K562 (cell line): ENCODE measurements around the gene AKAP13. TPM values are rescaled to one million over a fixed set of nuclear protein-coding genes. Genes with fewer than 3 reads are reported as not detected.

Experiments
- ATAC-seq: fragments of 200-7000 bp; cut with Tn5 transposase; 3 replicates; pipeline ENCODE4 v1.9.1; 2020; ENCODE audit warnings: moderate library complexity
- BruUV-seq: library from RNA; stranded (reverse); fragments of 400-500 nt; replicated peaks from 2 replicates; lab custom pipeline; 2021; lab: Mats Ljungman, UMichigan
- CTCF ChIA-PET: fragments of 300-600 bp; formaldehyde crosslinking; extraction: SDS; loops from one replicate; lab custom pipeline; 2021; ENCODE audit warnings: low intra/inter-chr PET ratio; lab: Yijun Ruan, JAX
- POLR2A ChIA-PET: fragments of 300-600, 350-650 bp; sonication (Branson Sonifier 250); formaldehyde crosslinking; extraction: SDS; loops from one replicate; lab custom pipeline; 2021; ENCODE audit warnings: antibody characterized with exemption, inconsistent platforms; lab: Yijun Ruan, JAX
- DNase-seq, 4 experiments: peaks; one replicate each; pipeline versions ENCODE4 v3.0.0 to v3.0.0-alpha.2; 2011 to 2018; ENCODE audit warnings: low spot score in 3 of 4, mixed read lengths in 3 of 4; ENCODE audit errors: extremely low read depth in 1 of 4
- FAIRE-seq: peaks from 2 replicates; lab custom pipeline; 2011; peaks lifted over from hg19 to GRCh38; lab: Jason Lieb, UNC
- H2AFZ ChIP-seq: 2 replicates; pipeline ENCODE4 v1.6.0; 2011; ENCODE audit warnings: low read depth, low read length, control low read depth, inconsistent platforms
- H3K27ac ChIP-seq: fragments of 200-600 bp; 3 replicates; pipeline ENCODE4 v1.8.0; 2011; ENCODE audit warnings: low read depth, mild to moderate bottlenecking, control low read depth, inconsistent platforms, low read length, moderate library complexity, mixed read lengths; ENCODE audit errors: extremely low read depth
- H3K27me3 ChIP-seq, 2 experiments: fragments of 300-600 bp in 1 of 2; 2 replicates in 1 of 2; 3 replicates in 1 of 2; pipeline versions ENCODE4 v1.6.0 to v1.8.0; 2011; ENCODE audit warnings: inconsistent platforms in 2 of 2, low read length in 2 of 2, mild to moderate bottlenecking in 1 of 2, mixed read lengths in 1 of 2, moderate library complexity in 1 of 2; ENCODE audit not compliant: control insufficient read depth in 2 of 2, insufficient read depth in 2 of 2
- H3K36me3 ChIP-seq: fragments of 300-600 bp; 3 replicates; pipeline ENCODE4 v1.8.0; 2011; ENCODE audit warnings: mild to moderate bottlenecking, low read length, inconsistent platforms; ENCODE audit not compliant: control insufficient read depth, insufficient read depth
- H3K4me1 ChIP-seq, 2 experiments: fragments of 200-600 bp in 1 of 2; replicated peaks in 1 of 2; 2 replicates in 1 of 2; 3 replicates in 1 of 2; pipeline versions ENCODE4 v1.5.1 to v1.8.0; 2011; ENCODE audit warnings: inconsistent platforms in 2 of 2, low read length in 2 of 2, mild to moderate bottlenecking in 1 of 2, mixed read lengths in 1 of 2, moderate library complexity in 1 of 2; ENCODE audit not compliant: control insufficient read depth in 2 of 2, insufficient read depth in 2 of 2
- H3K4me2 ChIP-seq: 2 replicates; pipeline ENCODE4 v1.6.1; 2011; ENCODE audit warnings: low read length, control low read depth, inconsistent platforms, mixed read lengths; ENCODE audit not compliant: insufficient read depth
- H3K4me3 ChIP-seq: fragments of 200-600 bp; sonication (generic), shearing (Covaris generic); 2 replicates; pipeline ENCODE4 v1.5.1; 2016; ENCODE audit warnings: control low read depth, inconsistent platforms
- H3K79me2 ChIP-seq: fragments of 200-600 bp; 3 replicates; pipeline ENCODE4 v1.8.0; 2011; ENCODE audit warnings: low read length, inconsistent platforms; ENCODE audit not compliant: control insufficient read depth, insufficient read depth
- H3K9ac ChIP-seq, 2 experiments: 2 replicates each; pipeline versions ENCODE4 v1.6.0 to v1.6.1; 2011; ENCODE audit warnings: low read depth in 2 of 2, low read length in 2 of 2, control low read depth in 1 of 2, inconsistent platforms in 1 of 2, mild to moderate bottlenecking in 1 of 2, mixed read lengths in 1 of 2; ENCODE audit not compliant: insufficient read depth in 1 of 2
- H3K9me1 ChIP-seq: one replicate; pipeline ENCODE4 v1.6.0; 2011; ENCODE audit warnings: inconsistent platforms, mild to moderate bottlenecking, low read length, moderate library complexity; ENCODE audit not compliant: control insufficient read depth, insufficient read depth
- H3K9me3 ChIP-seq: replicated peaks from 2 replicates; pipeline ENCODE4 v1.5.1; 2011; ENCODE audit warnings: low read depth, low read length, inconsistent platforms; ENCODE audit not compliant: control insufficient read depth, insufficient read depth
- H4K20me1 ChIP-seq: replicated peaks from 2 replicates; pipeline ENCODE4 v1.6.1; 2011; ENCODE audit warnings: low read length, inconsistent platforms, mixed read lengths; ENCODE audit not compliant: control insufficient read depth, insufficient read depth
- E2F4 ChIP-seq: sonication (generic); formaldehyde crosslinking; IDR thresholded peaks from 2 replicates; pipeline ENCODE4 v1.8.0; 2022; ENCODE audit warnings: mild to moderate bottlenecking, low read depth, missing genetic modification reagents
- NCOA4 ChIP-seq: fragments of 450-650 bp; IDR thresholded peaks from 2 replicates; pipeline ENCODE4 v1.6.1; 2018; ENCODE audit warnings: mild to moderate bottlenecking; ENCODE audit not compliant: partially characterized antibody
- SPI1 ChIP-seq: IDR thresholded peaks from 2 replicates; pipeline ENCODE4 v1.6.1; 2011; ENCODE audit warnings: low read depth, low read length, control low read depth, borderline replicate concordance
- UBTF ChIP-seq, 2 experiments: IDR thresholded peaks; 2 replicates each; pipeline ENCODE4 v1.6.1; 2012; ENCODE audit warnings: improper control_type of control experiment in 2 of 2, low read depth in 2 of 2, low read length in 2 of 2, borderline replicate concordance in 1 of 2
- ZBTB5 ChIP-seq: fragments of 450-650 bp; IDR thresholded peaks from 2 replicates; pipeline ENCODE4 v1.6.1; 2017; ENCODE audit warnings: antibody characterized with exemption
- ZNF175 ChIP-seq: fragments of 200-800 bp; sonication (Bioruptor generic); IDR thresholded peaks from 2 replicates; pipeline ENCODE4 v1.6.1; 2016; ENCODE audit warnings: low read depth, mild to moderate bottlenecking, missing genetic modification characterization, missing compliant biosample characterization
- ZNF436 ChIP-seq: fragments of 250-450, 450-650 bp; sonication (Bioruptor Pico); formaldehyde crosslinking; IDR thresholded peaks from 2 replicates; pipeline ENCODE4 v1.7.0; 2020; ENCODE audit warnings: mild to moderate bottlenecking
- WGBS: fragments of 100-300 bp; shearing (Covaris generic); methylation state at CpG from one replicate; pipeline ENCODE4 v1.1.6; 2016; ENCODE audit warnings: low coverage, mixed read lengths; ENCODE audit not compliant: insufficient coverage; ENCODE audit errors: missing lambda C conversion rate; 5-methylcytosine and 5-hydroxymethylcytosine counted together
- in situ Hi-C: fragments of 300-500 bp; cut with MboI; formaldehyde crosslinking; loops from 4 replicates; pipeline ENCODE4 v1.15.0; 2018; ENCODE audit warnings: inconsistent platforms, mixed read lengths
- intact Hi-C: fragments of 100-400 bp; cut with micrococcal nuclease; formaldehyde crosslinking; loops from 2 replicates; pipeline ENCODE4 v1.14.2; 2022
- polyA plus RNA-seq, 8 experiments: library from polyadenylated mRNA; depleted of rRNA in 4 of 8; stranded (reverse) in 5 of 8; unstranded in 3 of 8; fragments of >200 nt; fragmentation: Nextera tagmentation in 2 of 8; fragmentation: Illumina TruSeq in 1 of 8; extraction: Ambion mirVana in 2 of 8; extraction: Trizol in 1 of 8; gene quantifications; 2 replicates each; pipeline versions ENCODE4 v1.2.1 to v1.2.3, GENCODE V29; 2011 to 2014; ENCODE audit warnings: inconsistent platforms in 1 of 8, missing spikeins in 1 of 8
- total RNA-seq, 7 experiments: library from RNA; depleted of rRNA in 6 of 7; stranded (reverse); fragments of >200 nt in 6 of 7; fragmentation: Illumina TruSeq in 2 of 7; extraction: Trizol in 2 of 7; gene quantifications; 2 replicates each; pipeline versions ENCODE4 v1.2.1 to v1.2.3, GENCODE V29; 2011 to 2021; ENCODE audit warnings: low replicate concordance in 1 of 7

Gene AKAP13
- total and polyA plus RNA-seq, 9 of the 15 experiments (the other 6 are each of a cell fraction or from before 2014, with no cell fraction given), result 0.03 to 1.7 (median 0.42) TPM

GRCh38 chr15:85753261-85753660 is 372.9 kb downstream of the AKAP13 start:
- Histone ChIP-seq H4K20me1 (no peaks in the 10 kb centered on the region; the same call in 1 of the 2 replicates), H3K36me3 (no peaks in the 10 kb centered on the region), H3K9ac (no peak overlapping the region), H3K27me3 (peaks cover 18 to 52% of the 10 kb centered on the region in 2 experiments; a peak in 3 of 5 replicates), H3K27ac (no peak overlapping the region), H3K4me2 (no peak overlapping the region), H2AFZ (no peak overlapping the region), H3K4me1 (no peaks in the 10 kb centered on the region), H3K79me2 (no peaks in the 10 kb centered on the region), H3K9me3 (no peaks in the 10 kb centered on the region), H3K4me3 (no peak overlapping the region), H3K9me1 (no peaks in the 10 kb centered on the region)
- ATAC-seq (no peak), DNase-seq (no peak), FAIRE-seq (no peak)
- BruUV-seq, result no TSS peak
- intact Hi-C loops (no loop called here), in situ Hi-C loops (no loop called here)
- ChIA-PET CTCF (no interaction called here), POLR2A (no interaction called here)
- TF ChIP-seq SPI1 (no peak), ZNF175 (CRISPR knock-in tag) (no peak), NCOA4 (no peak), E2F4 (CRISPR knock-in tag) (no peak), ZBTB5 (no peak), ZNF436 (CRISPR knock-in tag) (no peak), UBTF (IDR thresholded peaks at IDR 0.05; ENCODE audit: borderline replicate concordance in 1 of 2, low read depth in 2 of 2, low read length in 2 of 2) (no peak)
- 0% methylated on average over 1 of the region's 1 CpG for WGBS
